GM21390 (cell line): ENCODE results near the gene ELANE.

Experiments
- ATAC-seq: cut with Tn5 transposase; IDR thresholded peaks from one replicate; pipeline ENCODE4 v1.9.1; 2021; ENCODE audit not compliant: unreplicated experiment

Gene ELANE

GRCh38 chr19:852136-853013, at the start of gene ELANE:
Gene ELANE (plus strand): TSS chr19:852303. CDS start chr19:852329, 26 bp downstream.
- ATAC-seq, result no peak

- no peak for ATAC-seq
Measured at GRCh38 chr19:802498-803098, 49.5 kb upstream of the ELANE start.

GRCh38 chr19:803099-803561, 49.0 kb upstream of the ELANE start:
- no peak for ATAC-seq

GRCh38 chr19:803686-804418, 48.3 kb upstream of the ELANE start:
- no peak for ATAC-seq

- ATAC-seq, result no peak
Measured at GRCh38 chr19:804419-805165, 47.5 kb upstream of the ELANE start.

GRCh38 chr19:805166-805551, 46.9 kb upstream of the ELANE start:
- ATAC-seq, result no peak

- ATAC-seq, result no peak
Measured at GRCh38 chr19:805600-806550, 46.2 kb upstream of the ELANE start.

- no peak for ATAC-seq
Measured at GRCh38 chr19:806815-807421, 45.2 kb upstream of the ELANE start.

GRCh38 chr19:807627-808422, 44.3 kb upstream of the ELANE start:
- ATAC-seq, result no peak

GRCh38 chr19:808423-808775, 43.7 kb upstream of the ELANE start:
- ATAC-seq, result no peak

- ATAC-seq, result no peak
Measured at GRCh38 chr19:810077-810855, 41.8 kb upstream of the ELANE start.

- no peak for ATAC-seq
Measured at GRCh38 chr19:810883-811489, 41.1 kb upstream of the ELANE start.

GRCh38 chr19:811506-812048, 40.5 kb upstream of the ELANE start:
- ATAC-seq, result no peak

GRCh38 chr19:812049-812746, 39.9 kb upstream of the ELANE start:
- ATAC-seq, result no peak

GRCh38 chr19:812747-813218, 39.3 kb upstream of the ELANE start:
- no peak for ATAC-seq
